ENCODE measurements around the gene NUF2. TPM values are rescaled to one million over a fixed set of nuclear protein-coding genes. Genes with fewer than 3 reads are reported as not detected.

NUF2 gene
- total and polyA plus RNA-seq, 8 donors = 0.17 to 0.54 (median 0.33) TPM; not detected in 2

DNA sequence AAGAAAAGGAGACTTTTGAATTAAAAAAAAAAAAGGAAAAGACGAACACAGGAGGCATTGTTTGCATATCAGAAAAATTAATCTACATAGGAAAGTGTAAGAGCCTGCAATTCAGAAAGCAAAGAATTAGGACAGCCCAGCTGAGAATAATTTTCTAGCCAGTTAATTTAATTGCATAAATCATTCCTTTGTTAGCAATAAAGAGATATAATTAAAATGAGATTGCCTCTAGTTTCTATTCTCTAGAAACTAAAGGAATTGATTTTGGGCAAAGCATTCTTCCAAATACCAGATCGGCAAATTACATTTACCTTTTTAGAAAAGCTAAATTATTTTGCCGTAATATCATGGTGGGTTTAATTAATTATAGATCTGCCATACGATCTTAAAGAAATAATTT lies 46.0 kb downstream of the NUF2 start:
- no peak overlapping the region for H3K27ac ChIP-seq
- no peaks in the 10 kb centered on the region for H3K36me3 ChIP-seq
- no peak overlapping the region for H3K4me3 ChIP-seq
- H3K4me1 ChIP-seq = no peaks in the 10 kb centered on the region
- TF ChIP-seq, protein P1, sequence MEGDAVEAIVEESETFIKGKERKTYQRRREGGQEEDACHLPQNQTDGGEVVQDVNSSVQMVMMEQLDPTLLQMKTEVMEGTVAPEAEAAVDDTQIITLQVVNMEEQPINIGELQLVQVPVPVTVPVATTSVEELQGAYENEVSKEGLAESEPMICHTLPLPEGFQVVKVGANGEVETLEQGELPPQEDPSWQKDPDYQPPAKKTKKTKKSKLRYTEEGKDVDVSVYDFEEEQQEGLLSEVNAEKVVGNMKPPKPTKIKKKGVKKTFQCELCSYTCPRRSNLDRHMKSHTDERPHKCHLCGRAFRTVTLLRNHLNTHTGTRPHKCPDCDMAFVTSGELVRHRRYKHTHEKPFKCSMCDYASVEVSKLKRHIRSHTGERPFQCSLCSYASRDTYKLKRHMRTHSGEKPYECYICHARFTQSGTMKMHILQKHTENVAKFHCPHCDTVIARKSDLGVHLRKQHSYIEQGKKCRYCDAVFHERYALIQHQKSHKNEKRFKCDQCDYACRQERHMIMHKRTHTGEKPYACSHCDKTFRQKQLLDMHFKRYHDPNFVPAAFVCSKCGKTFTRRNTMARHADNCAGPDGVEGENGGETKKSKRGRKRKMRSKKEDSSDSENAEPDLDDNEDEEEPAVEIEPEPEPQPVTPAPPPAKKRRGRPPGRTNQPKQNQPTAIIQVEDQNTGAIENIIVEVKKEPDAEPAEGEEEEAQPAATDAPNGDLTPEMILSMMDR (IDR thresholded peaks at IDR 0.05) = no peak
- 46 to 50% methylated on average over 4 of the region's 4 CpGs for WGBS, 2 donors
- DNase-seq = no peak
- no peak for FAIRE-seq
- ATAC-seq = no peak
- no peaks in the 10 kb centered on the region for H3K9me3 ChIP-seq
- intact Hi-C loops (cut with DNase I) = no loop called here
- no peaks in the 10 kb centered on the region for H3K27me3 ChIP-seq

DNA sequence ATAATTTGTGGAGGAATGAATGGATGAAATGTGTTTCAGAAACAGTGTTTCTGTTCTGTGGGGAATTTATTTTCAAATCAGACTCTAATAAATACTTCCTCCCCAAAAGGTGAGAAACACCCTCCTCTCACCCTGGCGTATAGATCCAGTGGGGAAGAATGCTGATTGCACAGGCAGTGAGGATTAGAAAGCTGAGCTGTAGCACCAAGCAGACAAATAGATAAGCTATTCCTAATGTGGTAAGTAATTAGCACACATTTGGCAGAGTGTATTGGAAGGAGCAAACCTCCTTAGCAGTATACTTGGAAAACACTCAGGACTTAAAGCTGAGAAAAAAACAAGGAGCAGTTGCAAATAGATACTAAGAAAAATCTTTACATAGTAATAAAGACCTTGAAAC lies 50.8 kb downstream of the NUF2 start:
- WGBS, 2 donors = 75 to 77% methylated on average over 1 of the region's 1 CpG
- FAIRE-seq = no peak

DNA sequence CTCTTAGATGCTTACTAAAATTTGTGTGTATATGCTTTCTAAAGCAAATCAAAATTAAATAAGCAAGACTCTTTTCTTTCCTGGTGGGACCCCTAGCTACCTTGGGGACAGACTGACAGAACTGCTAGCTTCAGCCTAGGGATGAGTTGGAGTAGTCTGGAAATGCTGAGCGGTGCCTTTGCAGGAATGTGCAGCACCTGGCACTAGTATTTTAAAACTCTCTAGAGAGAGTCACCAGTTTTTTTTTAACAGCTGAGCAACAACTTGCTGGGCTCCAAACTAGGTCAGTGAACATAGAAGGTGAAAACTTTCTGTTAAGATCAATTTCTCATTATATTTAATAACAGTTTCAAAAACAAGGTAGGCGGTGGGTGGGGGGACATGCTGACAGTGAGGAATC lies 56.8 kb downstream of the NUF2 start:
- 76 to 78% methylated on average over 2 of the region's 2 CpGs for WGBS, 2 donors
- TF ChIP-seq, protein P1 (IDR thresholded peaks at IDR 0.05) = no peak
- Histone ChIP-seq H3K36me3 (no peaks in the 10 kb centered on the region), H3K4me3 (no peak overlapping the region), H3K4me1 (no peaks in the 10 kb centered on the region), H3K9me3 (no peaks in the 10 kb centered on the region), H3K27ac (no peak overlapping the region), H3K27me3 (peaks cover 0 to 5% (median 0%) of the 10 kb centered on the region in 4 donors)
- no peak for FAIRE-seq
- intact Hi-C loops (cut with DNase I) = no loop called here
- DNase-seq = no peak
- no peak for ATAC-seq

More for the DNA sequence above, 50.8 kb downstream of the NUF2 start:
- intact Hi-C loops (cut with DNase I) = no loop called here
- Histone ChIP-seq H3K36me3 (no peaks in the 10 kb centered on the region), H3K4me3 (no peak overlapping the region), H3K27me3 (no peaks in the 10 kb centered on the region), H3K4me1 (no peaks in the 10 kb centered on the region), H3K9me3 (no peaks in the 10 kb centered on the region), H3K27ac (no peak overlapping the region)
- TF ChIP-seq, protein P1 (IDR thresholded peaks at IDR 0.05) = no peak
- no peak for DNase-seq
- no peak for ATAC-seq

DNA sequence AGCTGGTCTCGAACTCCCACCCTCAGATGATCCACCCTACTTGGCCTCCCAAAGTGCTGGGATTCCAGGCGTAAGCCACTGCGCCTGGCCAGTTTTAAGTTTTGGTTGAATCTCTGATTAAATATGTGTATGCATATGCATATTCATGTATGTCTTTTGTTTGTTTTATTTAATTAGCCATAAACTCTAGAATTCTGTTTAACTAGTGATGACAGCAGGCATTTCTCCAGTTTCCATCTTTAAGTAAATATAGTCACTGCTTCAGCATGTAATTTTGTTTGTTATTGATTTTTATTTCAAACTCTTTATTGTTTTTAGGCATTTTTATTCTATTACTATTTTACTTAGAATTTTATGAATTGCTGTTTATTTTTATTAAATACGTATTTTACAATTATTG lies 58.0 kb downstream of the NUF2 start:
- TF ChIP-seq, protein P1 (IDR thresholded peaks at IDR 0.05) = no peak
- peaks cover 0 to 5% (median 0%) of the 10 kb centered on the region in 4 donors for H3K27me3 ChIP-seq
- no peak for DNase-seq
- intact Hi-C loops (cut with DNase I) = no loop called here
- H3K36me3 ChIP-seq = no peaks in the 10 kb centered on the region
- no peak overlapping the region for H3K4me3 ChIP-seq
- H3K27ac ChIP-seq = no peak overlapping the region
- no peak for ATAC-seq
- 86 to 92% methylated on average over 4 of the region's 4 CpGs for WGBS, 2 donors
- H3K9me3 ChIP-seq = no peaks in the 10 kb centered on the region
- no peak for FAIRE-seq
- no peaks in the 10 kb centered on the region for H3K4me1 ChIP-seq

DNA sequence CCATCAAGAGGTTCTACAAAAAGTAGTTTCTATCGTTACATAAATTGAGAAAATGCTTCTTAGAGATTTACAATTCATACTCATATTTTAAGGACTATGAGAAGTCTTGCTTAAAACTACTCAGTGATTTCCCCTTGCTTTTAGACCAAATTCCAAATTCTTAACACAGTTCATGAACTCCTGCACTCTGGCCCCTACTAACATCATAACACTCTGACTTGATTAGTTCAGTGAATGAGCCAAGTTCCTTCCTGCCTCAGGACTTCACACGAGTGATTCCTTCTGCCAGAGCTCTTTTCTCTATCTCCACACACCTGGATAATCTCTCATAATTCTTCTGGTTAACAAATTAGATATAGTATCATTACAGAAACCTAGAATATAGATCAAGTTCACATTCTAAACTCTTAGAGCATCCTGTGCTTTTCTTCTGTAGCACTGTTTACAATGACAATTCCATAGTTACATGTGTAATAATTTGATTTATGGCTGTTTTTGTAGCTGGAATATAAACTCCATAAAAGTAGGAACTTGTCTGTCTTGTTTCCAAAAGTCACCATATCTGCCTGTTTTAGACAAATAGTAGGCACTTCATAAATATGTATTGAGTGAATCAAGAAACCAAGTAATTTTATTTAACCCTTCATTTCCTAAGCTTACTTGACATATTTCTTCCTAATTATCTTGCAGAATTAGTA lies 59.9 kb downstream of the NUF2 start:
- intact Hi-C loops (cut with DNase I) = no loop called here
- 25 to 40% methylated on average over 2 of the region's 2 CpGs for WGBS, 2 donors
- ATAC-seq (no peak), FAIRE-seq (peak; percentile 90), DNase-seq (no peak)
- Histone ChIP-seq H3K27ac (no peak overlapping the region), H3K9me3 (no peaks in the 10 kb centered on the region), H3K4me1 (no peaks in the 10 kb centered on the region), H3K27me3 (peaks cover 0 to 5% (median 0%) of the 10 kb centered on the region in 4 donors), H3K36me3 (no peaks in the 10 kb centered on the region), H3K4me3 (no peak overlapping the region)
- TF ChIP-seq, protein P1 (IDR thresholded peaks at IDR 0.05) = no peak
